OCI-M1 (cell line): ENCODE data around the gene PLK5.
A peak's percentile ranks its signal among the peaks of the same experiment; 100 is the strongest.
"Not testable (repeated sequence)": the region's sequence is repeated elsewhere in the genome, so short reads cannot be mapped to it uniquely, and the experiment has no call there.

Experiments used
- DNase-seq: peaks from one replicate; lab custom pipeline; 2025; lab: John Stamatoyannopoulos, UW

The PLK5 gene

GRCh38 chr19:1491114-1491848 lies 32.6 kb upstream of the PLK5 start, which contains the start of gene REEP6:
Gene REEP6 (plus strand): TSS chr19:1491181. CDS start chr19:1491270, 89 bp downstream.
- DNase-seq, result no peak

- DNase-seq, result no peak
These were observed 32.1 kb upstream of the PLK5 start for GRCh38 chr19:1491849-1492170.

- DNase-seq, result no peak
These were observed 31.3 kb upstream of the PLK5 start for GRCh38 chr19:1492474-1493006.

GRCh38 chr19:1494115-1494815 lies 29.6 kb upstream of the PLK5 start:
- DNase-seq, result no peak

- no peak for DNase-seq
These were observed 28.7 kb upstream of the PLK5 start for GRCh38 chr19:1495051-1495798.

GRCh38 chr19:1495799-1496713 lies 27.8 kb upstream of the PLK5 start:
- no peak for DNase-seq

- DNase-seq, result no peak
These were observed 26.9 kb upstream of the PLK5 start for GRCh38 chr19:1496714-1497577.

GRCh38 chr19:1497578-1498235 lies 26.2 kb upstream of the PLK5 start:
- no peak for DNase-seq

- DNase-seq, result not testable (repeated sequence)
These were observed 24.6 kb upstream of the PLK5 start for GRCh38 chr19:1499231-1499630.

GRCh38 chr19:1501200-1501595 lies 22.7 kb upstream of the PLK5 start:
- no peak for DNase-seq

GRCh38 chr19:1502433-1503088 lies 21.3 kb upstream of the PLK5 start:
- DNase-seq, result no peak

GRCh38 chr19:1503089-1503924 lies 20.6 kb upstream of the PLK5 start:
- peak; percentile 68 for DNase-seq

GRCh38 chr19:1503925-1504773 lies 19.7 kb upstream of the PLK5 start:
- no peak for DNase-seq

- DNase-seq, result no peak
These were observed 18.9 kb upstream of the PLK5 start for GRCh38 chr19:1505012-1505411.

- DNase-seq, result no peak
These were observed 17.6 kb upstream of the PLK5 start for GRCh38 chr19:1505991-1506881.

- no peak for DNase-seq
These were observed 16.7 kb upstream of the PLK5 start for GRCh38 chr19:1507192-1507660.
